GM18511 (cell line): Measurements from ENCODE around the gene TMC4.
"Not testable (repeated sequence)": the region's sequence is repeated elsewhere in the genome, so short reads cannot be mapped to it uniquely, and the experiment has no call there.

Experiments
- ATAC-seq: cut with Tn5 transposase; IDR thresholded peaks from one replicate; pipeline ENCODE4 v1.9.1; 2021; ENCODE audit warnings: mild to moderate bottlenecking, moderate library complexity; ENCODE audit not compliant: unreplicated experiment

The TMC4 gene, protein sequence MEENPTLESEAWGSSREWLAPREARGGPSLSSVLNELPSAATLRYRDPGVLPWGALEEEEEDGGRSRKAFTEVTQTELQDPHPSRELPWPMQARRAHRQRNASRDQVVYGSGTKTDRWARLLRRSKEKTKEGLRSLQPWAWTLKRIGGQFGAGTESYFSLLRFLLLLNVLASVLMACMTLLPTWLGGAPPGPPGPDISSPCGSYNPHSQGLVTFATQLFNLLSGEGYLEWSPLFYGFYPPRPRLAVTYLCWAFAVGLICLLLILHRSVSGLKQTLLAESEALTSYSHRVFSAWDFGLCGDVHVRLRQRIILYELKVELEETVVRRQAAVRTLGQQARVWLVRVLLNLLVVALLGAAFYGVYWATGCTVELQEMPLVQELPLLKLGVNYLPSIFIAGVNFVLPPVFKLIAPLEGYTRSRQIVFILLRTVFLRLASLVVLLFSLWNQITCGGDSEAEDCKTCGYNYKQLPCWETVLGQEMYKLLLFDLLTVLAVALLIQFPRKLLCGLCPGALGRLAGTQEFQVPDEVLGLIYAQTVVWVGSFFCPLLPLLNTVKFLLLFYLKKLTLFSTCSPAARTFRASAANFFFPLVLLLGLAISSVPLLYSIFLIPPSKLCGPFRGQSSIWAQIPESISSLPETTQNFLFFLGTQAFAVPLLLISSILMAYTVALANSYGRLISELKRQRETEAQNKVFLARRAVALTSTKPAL

DNA sequence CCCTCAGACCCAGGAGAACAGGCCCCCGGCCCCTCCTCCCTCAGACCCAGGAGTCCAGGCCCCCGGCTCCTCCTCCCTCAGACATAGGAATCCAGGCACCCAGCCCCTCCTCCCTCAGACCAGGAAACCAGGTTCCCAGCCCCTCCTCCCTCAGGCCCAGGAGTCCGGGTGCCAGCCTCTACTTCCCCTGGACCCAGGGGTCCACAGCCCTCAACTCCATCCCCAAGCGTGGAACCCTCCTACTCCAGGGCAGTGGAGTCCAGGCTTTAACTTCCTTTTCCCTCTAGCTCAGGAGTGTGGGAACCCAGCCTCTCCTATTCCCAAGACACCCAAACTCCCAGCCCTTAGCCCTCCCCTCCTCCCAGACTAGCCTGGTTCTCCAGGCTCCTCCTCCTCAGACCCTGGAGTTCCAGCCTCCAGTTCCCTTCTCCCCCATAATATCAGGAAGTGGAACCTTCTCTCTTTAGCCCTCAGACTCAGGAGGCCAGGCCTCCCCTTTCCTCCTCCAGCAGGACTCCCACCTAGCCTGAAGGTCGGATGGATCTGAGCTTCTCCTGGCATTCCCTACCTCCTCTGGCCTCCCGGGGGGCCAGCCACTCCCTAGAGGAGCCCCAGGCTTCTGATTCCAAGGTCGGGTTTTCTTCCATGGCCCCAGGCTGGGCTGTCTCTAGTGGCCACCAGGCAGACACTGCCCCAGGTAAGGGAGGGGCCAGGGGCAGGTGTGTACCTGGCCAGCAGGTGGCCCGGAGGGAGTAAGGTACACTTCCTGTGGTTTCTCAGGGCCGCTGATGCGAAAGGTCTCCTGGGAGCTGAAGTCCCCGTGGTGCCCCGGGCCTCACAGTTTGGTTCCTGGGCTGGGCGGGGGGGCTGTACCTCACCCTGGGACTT lies at the start of gene TMC4:
Gene TMC4, minus strand, starts transcription at position 690 of the 888 bp plus-strand sequence. Its CDS starts 43 bp downstream, at position 647.
- no peak for ATAC-seq

DNA sequence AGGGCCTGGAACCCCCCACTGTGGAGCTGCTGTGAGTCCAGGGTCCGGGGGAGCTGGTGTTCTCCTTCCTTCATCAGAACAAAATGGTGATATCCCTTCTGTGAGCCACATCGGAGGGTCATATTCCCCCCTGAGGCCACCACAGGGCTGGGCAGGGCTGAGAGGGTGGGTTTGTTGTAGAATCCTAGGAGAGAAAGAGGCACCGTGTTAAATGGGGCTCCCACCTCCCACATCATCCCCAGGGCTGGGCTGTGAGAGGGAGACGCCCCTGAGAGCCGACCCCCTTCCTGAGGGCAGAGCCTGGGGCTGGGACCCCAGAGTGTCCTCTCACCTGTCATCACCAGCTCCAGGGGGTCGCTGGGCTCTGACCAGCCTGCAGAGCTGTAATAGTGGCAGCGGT lies 49.0 kb upstream of the TMC4 start:
- ATAC-seq, result not testable (repeated sequence)

DNA sequence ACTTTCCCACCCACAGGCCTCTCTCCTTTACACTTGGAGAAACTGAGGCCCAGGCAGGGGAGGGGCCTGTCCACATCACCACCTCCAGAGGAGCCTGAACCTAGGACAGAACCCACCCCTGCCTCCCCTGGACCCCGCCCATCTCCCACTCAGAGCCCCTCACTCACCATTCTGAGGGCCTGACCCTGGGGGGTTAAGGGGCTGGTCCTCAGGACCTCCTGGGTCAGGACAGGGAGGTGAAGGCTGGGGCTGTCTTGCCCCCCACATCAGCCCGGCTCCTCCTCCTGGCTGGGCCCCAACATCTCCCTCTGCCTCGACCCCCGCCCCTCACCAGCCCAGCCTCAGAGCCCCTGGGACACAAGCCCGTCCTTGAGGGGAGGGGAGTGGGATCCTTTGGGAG lies 46.7 kb upstream of the TMC4 start:
- ATAC-seq, result not testable (repeated sequence)

DNA sequence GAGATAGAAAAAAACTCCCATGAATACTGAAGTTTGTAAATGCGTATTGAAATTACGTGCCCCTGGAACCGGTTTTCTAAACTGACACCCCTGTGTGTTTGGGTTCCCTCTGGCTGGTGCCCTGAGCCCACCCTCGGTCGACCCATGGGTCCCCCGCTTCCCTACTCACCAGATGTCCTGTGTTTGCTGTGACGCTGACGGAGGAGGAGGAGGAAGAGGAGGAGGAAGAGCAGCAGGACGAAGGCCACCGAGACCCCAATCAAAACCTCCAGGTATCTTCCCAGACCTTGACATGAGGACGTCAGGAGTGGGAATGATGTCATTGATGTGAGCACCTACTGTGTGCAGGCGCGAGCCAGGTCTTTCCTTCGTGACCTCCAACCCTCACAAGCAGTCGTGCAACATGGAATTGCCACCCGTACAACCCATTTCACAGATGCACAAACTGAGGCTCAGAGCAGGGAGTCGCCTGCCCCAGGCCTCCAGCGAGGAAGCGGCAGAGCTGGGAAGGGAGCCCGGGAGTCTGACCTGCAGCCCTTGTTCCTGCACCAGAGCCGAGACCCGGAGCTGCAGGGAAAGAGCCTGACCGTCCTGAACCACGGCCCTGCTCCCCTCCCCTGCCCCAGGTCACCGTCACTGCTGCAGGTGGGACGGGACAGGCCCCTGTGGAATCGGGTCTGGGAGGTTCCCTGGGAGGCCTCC lies 46.2 kb upstream of the TMC4 start:
- no peak for ATAC-seq

DNA sequence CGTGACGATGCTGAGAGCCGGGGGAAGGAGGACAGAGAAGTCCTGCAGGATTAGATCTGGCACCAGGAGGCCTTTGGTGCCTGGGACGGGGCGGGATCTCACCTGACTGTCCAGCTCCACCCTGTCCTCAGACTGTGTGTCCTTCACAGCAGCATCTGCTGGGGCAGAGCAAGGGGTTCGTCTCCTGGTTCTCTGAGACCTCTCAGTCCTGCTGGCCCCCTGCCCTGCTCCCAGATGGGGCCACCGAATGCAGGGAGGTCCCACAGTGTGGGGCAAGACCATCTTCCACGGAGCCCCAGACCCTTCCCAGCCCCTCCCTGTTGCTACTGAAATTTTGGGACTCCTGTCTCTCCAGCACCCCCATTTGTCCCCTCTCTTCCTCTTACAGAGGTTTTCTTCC lies 45.3 kb upstream of the TMC4 start:
- ATAC-seq, result no peak

DNA sequence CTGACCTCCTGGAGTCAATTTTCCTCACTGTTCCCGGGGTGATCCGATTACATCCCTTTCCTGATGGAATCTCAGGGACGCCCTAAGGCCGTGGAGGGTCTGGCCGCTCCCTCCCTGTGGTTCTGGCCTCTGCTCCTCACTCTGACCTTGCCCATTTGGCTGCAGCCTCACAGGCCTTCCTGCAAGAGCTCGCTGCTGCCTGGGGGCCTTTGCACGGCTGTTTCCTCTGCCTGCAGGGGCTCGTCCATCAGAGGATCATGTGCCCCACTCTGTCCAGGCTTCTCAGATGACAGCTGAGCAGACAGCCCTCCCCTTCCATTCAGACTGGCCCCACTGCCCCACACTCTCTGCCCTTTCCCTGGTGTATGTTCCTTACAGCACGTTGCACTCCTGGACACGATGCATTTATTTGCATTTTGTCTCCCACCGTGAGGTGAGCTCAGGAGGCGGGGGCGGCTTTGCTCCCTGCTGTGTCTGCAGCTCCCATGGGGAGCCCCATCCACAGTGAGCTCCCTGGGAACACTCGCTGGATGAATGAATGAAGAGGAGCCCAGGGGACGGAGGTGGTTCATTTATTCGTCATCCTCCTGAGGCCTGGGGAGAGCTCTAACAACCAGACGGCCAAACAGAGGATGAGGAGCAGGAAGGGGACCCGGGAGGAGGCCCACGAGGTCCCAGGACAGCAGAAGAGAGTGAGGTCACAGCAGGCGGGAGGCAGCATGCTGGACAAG lies 44.7 kb upstream of the TMC4 start:
- ATAC-seq, result not testable (repeated sequence)

DNA sequence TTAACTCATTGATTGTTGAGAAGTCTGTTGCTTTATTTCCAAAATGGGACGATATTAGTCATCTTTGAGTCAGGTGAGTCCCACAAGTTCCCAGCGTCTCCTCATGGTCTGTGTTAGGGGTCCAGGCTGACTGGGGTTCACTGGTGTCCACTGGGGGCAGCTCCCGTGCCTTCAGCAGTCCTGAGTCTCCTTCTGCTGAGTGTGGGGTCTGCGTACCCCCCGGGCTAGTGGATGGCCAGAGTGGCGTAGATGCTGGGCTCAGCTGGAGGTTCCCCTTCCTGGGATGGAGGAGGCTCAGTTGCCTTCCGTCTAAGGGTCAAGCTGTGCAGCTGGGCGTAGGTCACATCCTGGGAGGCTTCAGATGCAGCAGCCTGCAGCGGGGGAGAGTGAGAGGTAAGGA lies 43.9 kb upstream of the TMC4 start:
- ATAC-seq, result no peak

DNA sequence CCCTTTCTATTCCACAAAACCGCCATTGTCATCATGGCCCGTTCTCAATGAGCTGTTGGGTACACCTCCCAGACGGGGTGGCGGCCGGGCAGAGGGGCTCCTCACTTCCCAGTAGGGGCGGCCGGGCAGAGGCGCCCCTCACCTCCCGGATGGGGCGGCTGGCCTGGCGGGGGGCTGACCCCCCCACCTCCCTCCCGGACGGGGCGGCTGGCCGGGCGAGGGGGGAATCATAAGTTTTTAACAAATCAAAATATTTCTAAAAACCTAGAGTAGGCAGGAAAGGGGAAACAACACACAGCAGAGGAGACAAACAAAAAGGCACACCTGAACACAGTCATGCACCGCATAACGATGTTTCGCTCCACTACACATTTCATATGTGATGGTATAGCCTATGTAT lies 41.8 kb upstream of the TMC4 start:
- not testable (repeated sequence) for ATAC-seq

DNA sequence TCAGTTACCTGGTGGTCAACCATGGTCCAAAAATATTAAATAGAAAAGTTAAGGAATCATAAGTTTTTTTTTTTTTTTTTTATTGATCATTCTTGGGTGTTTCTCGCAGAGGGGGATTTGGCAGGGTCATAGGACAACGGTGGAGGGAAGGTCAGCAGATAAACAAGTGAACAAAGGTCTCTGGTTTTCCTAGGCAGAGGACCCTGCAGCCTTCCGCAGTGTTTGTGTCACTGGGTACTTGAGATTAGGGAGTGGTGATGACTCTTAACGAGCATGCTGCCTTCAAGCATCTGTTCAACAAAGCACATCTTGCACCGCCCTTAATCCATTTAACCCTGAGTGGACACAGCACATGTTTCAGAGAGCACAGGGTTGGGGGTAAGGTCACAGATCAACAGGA lies 41.3 kb upstream of the TMC4 start:
- not testable (repeated sequence) for ATAC-seq

DNA sequence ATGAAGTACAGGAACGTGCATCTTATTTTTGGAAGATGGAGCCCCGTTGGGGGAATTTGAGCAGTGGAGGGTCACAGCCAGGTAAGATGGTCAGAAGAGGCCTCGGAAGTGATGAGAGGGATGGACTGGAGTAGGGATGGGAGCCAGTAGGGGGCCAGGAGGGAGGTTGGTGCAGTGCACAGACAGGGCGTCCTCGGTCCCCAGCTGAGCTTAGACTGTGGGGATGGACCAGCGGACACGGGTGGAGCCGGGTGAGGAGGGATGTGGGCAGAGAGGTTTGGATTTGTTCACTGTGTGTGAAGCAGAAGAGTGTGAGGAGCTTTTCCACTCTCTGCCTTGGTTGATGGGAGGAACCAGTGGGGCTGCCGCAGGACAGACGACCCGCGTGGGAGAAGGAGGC lies 38.3 kb upstream of the TMC4 start:
- no peak for ATAC-seq

DNA sequence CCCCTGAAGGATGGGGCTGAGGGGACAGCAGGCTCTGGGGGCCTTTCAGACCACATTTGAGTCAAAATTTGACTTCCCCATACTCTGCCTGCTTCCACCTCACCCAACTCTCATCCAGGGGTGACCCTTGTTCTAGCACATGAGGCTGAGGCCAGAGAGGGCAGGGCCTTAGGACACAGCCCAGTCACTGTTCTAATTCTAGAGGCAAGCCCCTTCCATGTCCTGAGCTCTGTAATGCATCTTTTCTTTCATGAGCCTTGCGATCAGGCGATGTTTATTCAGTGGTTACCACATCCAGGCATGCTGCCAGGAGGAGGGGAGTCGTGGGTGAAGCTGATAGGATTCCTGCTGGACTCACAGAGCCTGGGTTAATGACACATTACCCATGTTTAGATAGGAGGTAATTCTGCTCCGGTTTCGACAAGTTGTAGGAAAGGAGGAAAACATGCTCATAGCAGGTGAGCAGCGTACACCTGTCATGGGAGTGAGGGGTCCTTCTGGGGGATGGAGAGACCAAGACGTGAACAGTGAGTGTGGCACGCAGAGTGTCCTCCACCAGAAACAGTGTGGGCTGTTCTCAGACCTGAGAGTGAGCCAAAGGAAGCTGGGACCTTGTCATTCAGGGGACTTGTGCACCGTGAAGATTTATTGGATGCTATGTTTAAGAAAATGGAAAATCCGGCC lies 37.0 kb upstream of the TMC4 start:
- ATAC-seq, result no peak

DNA sequence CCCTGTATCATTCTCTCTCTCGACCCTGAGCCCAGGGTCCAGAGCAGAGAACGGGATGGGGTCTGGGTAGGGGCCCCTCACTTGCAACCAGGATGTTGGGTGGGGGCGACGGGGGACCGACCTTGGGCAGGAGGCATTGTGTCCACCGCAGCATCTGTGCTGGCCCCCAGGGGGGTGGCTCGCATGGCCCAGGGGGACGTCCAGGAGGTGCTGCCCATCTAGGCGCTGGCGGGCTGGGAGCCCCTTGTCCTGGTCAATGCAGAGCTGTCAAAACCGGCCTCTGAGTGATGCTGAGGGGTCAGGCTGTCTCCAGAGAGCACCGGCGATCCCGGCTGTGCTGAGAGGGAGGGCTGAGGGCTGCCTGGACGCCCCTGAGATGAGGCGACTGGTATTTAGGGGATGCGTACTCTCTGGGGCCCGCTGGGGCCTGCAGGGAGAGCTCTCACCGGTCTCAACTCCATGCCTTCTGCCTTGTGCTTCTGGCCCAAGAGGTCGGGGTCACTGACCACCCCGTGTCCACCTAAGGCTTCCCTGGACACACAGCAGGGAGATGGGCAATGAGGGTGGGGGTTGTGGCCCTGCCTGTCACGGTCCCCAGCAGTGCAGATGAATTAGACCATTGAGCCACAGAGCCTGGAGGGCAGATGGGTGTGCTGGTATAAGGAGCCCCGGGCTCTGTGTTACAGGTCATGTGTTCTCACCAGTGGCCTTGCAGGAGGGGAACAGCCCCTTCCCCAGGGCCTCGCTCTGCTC lies 36.3 kb upstream of the TMC4 start:
- no peak for ATAC-seq

DNA sequence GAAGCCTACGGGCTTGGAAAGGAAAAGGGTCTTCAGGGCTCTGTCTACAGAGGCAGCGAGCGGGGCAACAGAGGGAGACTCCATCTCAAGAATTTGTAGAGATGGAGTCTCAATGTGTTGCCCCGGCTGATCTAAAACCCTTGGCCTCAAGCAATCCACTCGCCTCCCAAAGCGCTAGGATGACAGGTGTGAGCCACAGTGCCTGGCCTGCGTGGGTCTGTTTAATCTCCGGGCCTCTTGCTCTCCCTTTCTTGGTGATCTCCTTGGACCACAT lies 35.8 kb upstream of the TMC4 start:
- no peak for ATAC-seq

DNA sequence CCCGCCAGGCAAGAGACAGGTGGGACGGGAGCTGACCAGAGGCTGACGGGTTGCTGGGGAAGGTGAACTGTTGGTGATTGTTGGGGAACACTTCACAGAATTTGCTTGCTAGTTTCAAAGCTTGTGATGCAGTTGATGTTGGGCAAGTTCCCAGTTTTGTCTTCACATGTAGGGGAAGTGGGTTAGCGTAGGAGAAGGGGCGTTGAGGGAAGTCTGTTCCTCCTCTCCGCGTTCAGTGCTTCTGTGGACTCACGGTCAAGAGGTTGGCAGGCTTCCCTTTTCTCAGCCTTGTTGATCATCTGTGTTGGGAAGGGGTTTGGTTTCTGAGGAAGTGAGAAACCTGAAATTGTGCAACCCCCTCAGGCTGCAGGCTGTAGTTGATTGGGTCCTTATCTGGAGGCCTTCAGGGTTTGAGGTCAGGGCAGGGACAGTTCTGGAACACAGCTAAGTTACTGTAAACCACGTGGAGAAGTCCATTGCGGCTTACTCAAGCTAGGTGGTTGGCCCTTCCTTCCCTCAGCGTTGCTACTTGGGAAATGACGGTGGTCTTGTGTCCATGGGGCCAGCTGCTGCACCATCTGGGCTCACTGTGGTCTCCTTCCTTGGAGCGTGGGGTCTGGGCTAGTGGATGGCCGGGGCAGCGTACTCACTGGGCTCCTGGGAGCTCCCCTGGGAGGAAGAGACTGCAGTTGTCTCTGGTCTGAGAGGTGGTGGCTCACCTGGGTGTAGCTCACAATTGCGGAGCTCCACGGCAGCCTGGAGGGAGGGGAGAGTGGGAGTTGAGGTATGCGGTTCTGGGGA lies 35.2 kb upstream of the TMC4 start:
- ATAC-seq, result peak; percentile 47

DNA sequence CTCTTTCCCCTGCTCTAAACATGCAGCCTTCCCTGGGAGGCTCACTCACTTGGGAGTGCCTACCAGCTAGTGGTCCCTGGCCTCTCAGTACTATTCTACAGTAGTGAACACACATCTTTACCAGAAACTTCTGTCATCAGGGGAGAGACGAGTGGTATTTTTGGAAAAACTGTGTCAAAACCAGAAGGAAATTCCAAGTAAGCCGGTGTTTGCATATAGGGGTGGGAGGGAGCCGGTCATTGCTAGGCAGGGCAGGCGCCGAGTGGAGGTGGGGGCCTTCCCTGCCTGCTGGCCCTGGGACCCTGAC lies 34.7 kb upstream of the TMC4 start:
- no peak for ATAC-seq

DNA sequence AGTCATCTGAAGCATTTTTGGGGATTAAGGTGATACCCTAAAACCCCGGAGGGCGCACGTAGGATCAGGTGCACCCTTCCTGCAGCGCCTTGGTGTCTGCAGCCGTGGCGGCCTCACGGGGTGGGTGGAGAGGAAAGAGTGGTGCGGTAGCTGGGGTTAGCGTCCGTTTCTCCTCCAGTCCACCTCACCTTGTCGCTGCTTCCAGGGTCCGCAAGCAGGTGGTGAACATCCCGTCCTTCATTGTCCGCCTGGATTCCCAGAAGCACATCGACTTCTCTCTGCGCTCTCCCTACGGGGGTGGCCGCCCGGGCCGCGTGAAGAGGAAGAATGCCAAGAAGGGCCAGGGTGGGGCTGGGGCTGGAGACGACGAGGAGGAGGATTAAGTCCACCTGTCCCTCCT lies 34.2 kb upstream of the TMC4 start:
- ATAC-seq, result not testable (repeated sequence)

DNA sequence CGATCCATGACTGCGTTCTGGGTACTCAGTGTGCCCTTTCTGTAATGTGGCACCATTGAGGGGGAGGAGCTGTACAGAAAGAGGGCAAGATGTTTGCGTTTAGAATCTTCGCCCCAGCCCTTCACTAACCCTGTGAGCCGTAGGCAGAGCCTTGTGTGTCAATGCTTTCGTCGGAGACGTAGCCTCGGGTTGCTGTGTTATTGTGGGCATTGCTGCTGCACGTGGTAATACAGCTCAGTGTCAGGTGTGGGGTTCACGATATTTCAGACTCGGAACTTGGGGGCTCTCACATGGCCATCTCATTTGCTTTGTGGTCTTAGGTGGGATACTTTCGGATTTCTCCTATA lies 33.8 kb upstream of the TMC4 start:
- no peak for ATAC-seq

DNA sequence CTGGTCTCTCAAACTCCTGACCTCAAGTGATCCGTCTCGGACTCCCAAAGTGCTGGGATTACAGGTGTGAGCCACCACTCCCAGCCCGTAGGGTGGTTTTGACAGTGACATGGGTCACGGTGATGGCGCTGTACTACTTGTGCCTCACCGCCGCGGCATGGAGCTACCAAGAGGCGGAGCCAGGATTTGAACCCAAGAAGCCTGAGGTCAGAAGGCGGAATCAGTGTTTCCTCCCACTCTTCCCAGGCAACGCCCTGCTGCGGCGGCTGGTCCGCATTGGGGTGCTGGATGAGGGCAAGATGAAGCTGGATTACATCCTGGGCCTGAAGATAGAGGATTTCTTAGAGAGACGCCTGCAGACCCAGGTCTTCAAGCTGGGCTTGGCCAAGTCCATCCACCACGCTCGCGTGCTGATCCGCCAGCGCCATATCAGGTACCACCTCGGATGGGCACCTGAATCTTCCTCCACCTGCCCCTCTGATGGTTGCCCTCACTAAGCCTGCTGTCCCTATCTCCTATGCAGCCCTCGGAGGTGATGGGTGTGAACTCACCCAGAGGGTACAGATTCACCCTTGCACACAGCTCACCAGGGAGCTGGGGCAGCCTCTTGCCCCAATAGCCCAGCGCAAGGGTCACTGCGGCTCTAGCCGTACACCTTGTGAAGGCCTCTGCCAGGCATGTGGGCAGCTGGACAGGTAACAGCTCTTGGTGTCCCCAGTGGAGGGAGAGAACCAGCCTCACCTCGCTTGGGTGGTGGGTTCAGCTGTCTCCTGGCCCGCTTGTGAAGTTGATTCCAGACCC lies 33.3 kb upstream of the TMC4 start:
- no peak for ATAC-seq
